ENCODE results near the gene AKAP6.

- TF ChIP-seq CTCF (IDR thresholded peaks at IDR 0.05; ENCODE audit: low read depth, low read length, poor library complexity, severe bottlenecking), result no peak
- no peak for TF ChIP-seq EZH2phosphoT487 (IDR thresholded peaks at IDR 0.05; ENCODE audit: borderline replicate concordance, low read length)
Observed at GRCh38 chr14:32565256-32565655, 236.2 kb downstream of the AKAP6 start.
